GM13977 (cell line): ENCODE measurements around the gene LYRM7.

Experiments
- DNase-seq: peaks from one replicate; pipeline ENCODE4 v3.0.0; 2012; ENCODE audit warnings: low spot score
- CTCF ChIP-seq: IDR thresholded peaks from 2 replicates; pipeline ENCODE4 v1.5.1; 2012; ENCODE audit warnings: mild to moderate bottlenecking, control low read depth; ENCODE audit not compliant: insufficient read depth; ENCODE audit errors: extremely low read depth, missing control alignments
- in situ Hi-C: fragments of 300-500 bp; cut with MboI; formaldehyde crosslinking; loops from one replicate; pipeline ENCODE4 v1.12.0; 2022; ENCODE audit warnings: low sequenced_read_pairs, low pct_unique_long_range_greater_than_20kb, mixed read lengths, inconsistent platforms; ENCODE audit not compliant: unreplicated experiment

Gene LYRM7

GRCh38 chr5:131214609-131215227, 44.0 kb downstream of the LYRM7 start:
- DNase-seq = no peak
- TF ChIP-seq CTCF = no peak
- in situ Hi-C loops = no loop called here

- no peak for TF ChIP-seq CTCF
- DNase-seq = no peak
- in situ Hi-C loops = no loop called here
These were observed 47.0 kb downstream of the LYRM7 start for GRCh38 chr5:131217791-131218190.

- DNase-seq = no peak
- in situ Hi-C loops = no loop called here
- no peak for TF ChIP-seq CTCF
These were observed 47.6 kb downstream of the LYRM7 start for GRCh38 chr5:131218392-131218791.

- no peak for DNase-seq
- TF ChIP-seq CTCF = no peak
- in situ Hi-C loops = no loop called here
These were observed 49.8 kb downstream of the LYRM7 start for GRCh38 chr5:131220566-131220965.

GRCh38 chr5:131221008-131221703, 50.4 kb downstream of the LYRM7 start:
- no peak for TF ChIP-seq CTCF
- in situ Hi-C loops = no loop called here
- no peak for DNase-seq

- in situ Hi-C loops = no loop called here
- no peak for DNase-seq
- TF ChIP-seq CTCF = no peak
These were observed 51.1 kb downstream of the LYRM7 start for GRCh38 chr5:131221888-131222287.
